ENCODE results near the gene EIF1. TPM values are rescaled to one million over a fixed set of nuclear protein-coding genes. Genes with fewer than 3 reads are reported as not detected.
A peak's percentile ranks its signal among the peaks of the same experiment; 100 is the strongest.

The EIF1 gene
- total and polyA plus RNA-seq, 2 of the 8 experiments (the other 6 are each of a cell fraction or from before 2014, with no cell fraction given): 175 to 539 TPM

GRCh38 chr17:41741709-41742108, 53.0 kb downstream of the EIF1 start (continued):
- TF ChIP-seq SIX5 (IDR thresholded peaks at IDR 0.05; ENCODE audit: low read depth, low read length) (no peak), CEBPB (IDR thresholded peaks at IDR 0.05; ENCODE audit: low read depth, low read length) (no peak), TAF7 (optimal IDR thresholded peaks at IDR 0.05; ENCODE audit: borderline replicate concordance, low read depth, low read length) (no peak)

Small RNA genes within 50 kb of the gene (small RNA-seq; reads per million reads assigned to genes)
- gene RN7SL399P (ENCODE audit: insufficient read depth) (not detected), gene RNA5SP442 (ENCODE audit: insufficient read depth) (4.8 reads per million, percentile 60 among the genes with 10 or more reads in this experiment)

Other genes starting within 250 kb of the EIF1 start
- gene KRT38, start 247.9 kb upstream of the EIF1 start, total RNA-seq (2021; fragmentation: NEBNext Ultra II Directional; extraction: Animal tissue kit (Norgen Biotek cat#: 25700)): not detected in 2 replicates
- gene KRT38, start 247.9 kb upstream of the EIF1 start, polyA plus RNA-seq (2011; rRNA removed): not detected in 2 replicates
- not detected in 2 replicates for gene KRT32, start 221.5 kb upstream of the EIF1 start, total RNA-seq (2021; fragmentation: NEBNext Ultra II Directional; extraction: Animal tissue kit (Norgen Biotek cat#: 25700))
- not detected in 2 replicates for gene KRT32, start 221.5 kb upstream of the EIF1 start, polyA plus RNA-seq (2011; rRNA removed)
- gene KRT35, start 207.7 kb upstream of the EIF1 start, total RNA-seq (2021; fragmentation: NEBNext Ultra II Directional; extraction: Animal tissue kit (Norgen Biotek cat#: 25700)): not detected in 2 replicates
- not detected in 2 replicates for gene KRT35, start 207.7 kb upstream of the EIF1 start, polyA plus RNA-seq (2011; rRNA removed)
- not detected in 2 replicates for gene KRT36, start 199.0 kb upstream of the EIF1 start, total RNA-seq (2021; fragmentation: NEBNext Ultra II Directional; extraction: Animal tissue kit (Norgen Biotek cat#: 25700))
- gene KRT36, start 199.0 kb upstream of the EIF1 start, polyA plus RNA-seq (2011; rRNA removed): not detected in 2 replicates
- not detected in 2 replicates for gene KRT13, start 183.3 kb upstream of the EIF1 start, total RNA-seq (2021; fragmentation: NEBNext Ultra II Directional; extraction: Animal tissue kit (Norgen Biotek cat#: 25700))
- gene KRT13, start 183.3 kb upstream of the EIF1 start, polyA plus RNA-seq (2011; rRNA removed): 0.09 and 0.17 TPM in 2 replicates
- gene KRT15, start 170.0 kb upstream of the EIF1 start, total RNA-seq (2021; fragmentation: NEBNext Ultra II Directional; extraction: Animal tissue kit (Norgen Biotek cat#: 25700)): 0.13 and 0.21 TPM in 2 replicates
- 0.09 and 0.11 TPM in 2 replicates for gene KRT15, start 170.0 kb upstream of the EIF1 start, polyA plus RNA-seq (2011; rRNA removed)
- 122 and 137 TPM in 2 replicates for gene KRT19, start 160.6 kb upstream of the EIF1 start, total RNA-seq (2021; fragmentation: NEBNext Ultra II Directional; extraction: Animal tissue kit (Norgen Biotek cat#: 25700))
- 120 and 192 TPM in 2 replicates for gene KRT19, start 160.6 kb upstream of the EIF1 start, polyA plus RNA-seq (2011; rRNA removed)
- not detected in 2 replicates for gene KRT9, start 116.8 kb upstream of the EIF1 start, total RNA-seq (2021; fragmentation: NEBNext Ultra II Directional; extraction: Animal tissue kit (Norgen Biotek cat#: 25700))
- not detected in 2 replicates for gene KRT9, start 116.8 kb upstream of the EIF1 start, polyA plus RNA-seq (2011; rRNA removed)
- not detected in 2 replicates for gene KRT14, start 102.0 kb upstream of the EIF1 start, total RNA-seq (2021; fragmentation: NEBNext Ultra II Directional; extraction: Animal tissue kit (Norgen Biotek cat#: 25700))
- 0.13 and 0.35 TPM in 2 replicates for gene KRT14, start 102.0 kb upstream of the EIF1 start, polyA plus RNA-seq (2011; rRNA removed)
- gene KRT16, start 76.1 kb upstream of the EIF1 start, total RNA-seq (2021; fragmentation: NEBNext Ultra II Directional; extraction: Animal tissue kit (Norgen Biotek cat#: 25700)): not detected in 2 replicates
- gene KRT16, start 76.1 kb upstream of the EIF1 start, polyA plus RNA-seq (2011; rRNA removed): not detected in 2 replicates
- 0.36 and 0.50 TPM in 2 replicates for gene KRT17, start 64.3 kb upstream of the EIF1 start, total RNA-seq (2021; fragmentation: NEBNext Ultra II Directional; extraction: Animal tissue kit (Norgen Biotek cat#: 25700))
- gene KRT17, start 64.3 kb upstream of the EIF1 start, polyA plus RNA-seq (2011; rRNA removed): 0.95 and 0.96 TPM in 2 replicates
- gene GAST, start 23.4 kb downstream of the EIF1 start, total RNA-seq (2021; fragmentation: NEBNext Ultra II Directional; extraction: Animal tissue kit (Norgen Biotek cat#: 25700)): not detected in 2 replicates
- gene GAST, start 23.4 kb downstream of the EIF1 start, polyA plus RNA-seq (2011; rRNA removed): not detected in 2 replicates
- gene HAP1, start 45.8 kb downstream of the EIF1 start, total RNA-seq (2021; fragmentation: NEBNext Ultra II Directional; extraction: Animal tissue kit (Norgen Biotek cat#: 25700)): 3.6 and 3.8 TPM in 2 replicates
- 2.3 and 3.4 TPM in 2 replicates for gene HAP1, start 45.8 kb downstream of the EIF1 start, polyA plus RNA-seq (2011; rRNA removed)
- gene JUP, start 97.8 kb downstream of the EIF1 start, total RNA-seq (2021; fragmentation: NEBNext Ultra II Directional; extraction: Animal tissue kit (Norgen Biotek cat#: 25700)): 98.6 and 102 TPM in 2 replicates
- gene JUP, start 97.8 kb downstream of the EIF1 start, polyA plus RNA-seq (2011; rRNA removed): 62.8 and 125 TPM in 2 replicates
- gene P3H4, start 123.1 kb downstream of the EIF1 start, total RNA-seq (2021; fragmentation: NEBNext Ultra II Directional; extraction: Animal tissue kit (Norgen Biotek cat#: 25700)): 22.6 and 23.4 TPM in 2 replicates
- 26.7 and 36.6 TPM in 2 replicates for gene P3H4, start 123.1 kb downstream of the EIF1 start, polyA plus RNA-seq (2011; rRNA removed)
- gene FKBP10, start 124.1 kb downstream of the EIF1 start, total RNA-seq (2021; fragmentation: NEBNext Ultra II Directional; extraction: Animal tissue kit (Norgen Biotek cat#: 25700)): 173 and 179 TPM in 2 replicates
- gene FKBP10, start 124.1 kb downstream of the EIF1 start, polyA plus RNA-seq (2011; rRNA removed): 283 and 410 TPM in 2 replicates
- 68.7 and 71.4 TPM in 2 replicates for gene NT5C3B, start 147.3 kb downstream of the EIF1 start, total RNA-seq (2021; fragmentation: NEBNext Ultra II Directional; extraction: Animal tissue kit (Norgen Biotek cat#: 25700))
- 86.9 and 94.5 TPM in 2 replicates for gene NT5C3B, start 147.3 kb downstream of the EIF1 start, polyA plus RNA-seq (2011; rRNA removed)
- gene KLHL10, start 148.9 kb downstream of the EIF1 start, total RNA-seq (2021; fragmentation: NEBNext Ultra II Directional; extraction: Animal tissue kit (Norgen Biotek cat#: 25700)): 0.19 TPM in 1 of 2 replicates, not detected in the other
- gene KLHL10, start 148.9 kb downstream of the EIF1 start, polyA plus RNA-seq (2011; rRNA removed): 0.14 and 0.26 TPM in 2 replicates
- gene KLHL11, start 176.5 kb downstream of the EIF1 start, total RNA-seq (2021; fragmentation: NEBNext Ultra II Directional; extraction: Animal tissue kit (Norgen Biotek cat#: 25700)): 12.8 and 13.7 TPM in 2 replicates
- 3.4 and 4.2 TPM in 2 replicates for gene KLHL11, start 176.5 kb downstream of the EIF1 start, polyA plus RNA-seq (2011; rRNA removed)
- 388 and 393 TPM in 2 replicates for gene ACLY, start 230.1 kb downstream of the EIF1 start, total RNA-seq (2021; fragmentation: NEBNext Ultra II Directional; extraction: Animal tissue kit (Norgen Biotek cat#: 25700))
- gene ACLY, start 230.1 kb downstream of the EIF1 start, polyA plus RNA-seq (2011; rRNA removed): 167 and 238 TPM in 2 replicates
- gene ODAD4, start 241.7 kb downstream of the EIF1 start, total RNA-seq (2021; fragmentation: NEBNext Ultra II Directional; extraction: Animal tissue kit (Norgen Biotek cat#: 25700)): 1.3 TPM in 2 replicates
- gene ODAD4, start 241.7 kb downstream of the EIF1 start, polyA plus RNA-seq (2011; rRNA removed): 0.41 and 0.48 TPM in 2 replicates